A673 (cell line): ENCODE results near the gene PRSS27. TPM values are rescaled to one million over a fixed set of nuclear protein-coding genes. Genes with fewer than 3 reads are reported as not detected.

Experiments used
- BruUV-seq: library from RNA; stranded (reverse); fragments of 400-500 nt; replicated peaks from 2 replicates; lab custom pipeline; 2021; lab: Mats Ljungman, UMichigan
- CTCF ChIA-PET: fragments of 300-600 bp; sonication (Branson Sonifier 250); formaldehyde crosslinking; loops from one replicate; lab custom pipeline; 2022; ENCODE audit warnings: antibody characterized with exemption; lab: Charles Lee
- POLR2A ChIA-PET: fragments of 300-600 bp; sonication (Branson Sonifier 250); formaldehyde crosslinking; loops from one replicate; lab custom pipeline; 2022; ENCODE audit warnings: antibody characterized with exemption; ENCODE audit not compliant: low non-redundant PET; lab: Charles Lee
- DNase-seq: peaks from one replicate; pipeline ENCODE4 v3.0.0-alpha.2; 2015; ENCODE audit warnings: low spot score
- H3K27ac ChIP-seq: fragments of 200-600 bp; sonication (generic); 2 replicates; pipeline ENCODE4 v1.5.1; 2016; ENCODE audit warnings: mixed run types, low read depth, mild to moderate bottlenecking, mixed read lengths, antibody characterized with exemption, low read length; ENCODE audit not compliant: poor library complexity, severe bottlenecking
- H3K27me3 ChIP-seq: fragments of 200-600 bp; sonication (generic); replicated peaks from 2 replicates; pipeline ENCODE4 v1.6.1; 2017; ENCODE audit warnings: mixed run types, low read depth, mild to moderate bottlenecking, mixed read lengths, antibody characterized with exemption, low read length; ENCODE audit not compliant: insufficient read depth, poor library complexity
- H3K36me3 ChIP-seq: fragments of 200-600 bp; sonication (generic); 2 replicates; pipeline ENCODE4 v1.6.1; 2016; ENCODE audit warnings: mixed run types, mild to moderate bottlenecking, mixed read lengths, antibody characterized with exemption, low read length; ENCODE audit not compliant: insufficient read depth, poor library complexity, severe bottlenecking
- H3K4me1 ChIP-seq: fragments of 200-600 bp; sonication (generic); 2 replicates; pipeline ENCODE4 v1.6.1; 2017; ENCODE audit warnings: mixed run types, mild to moderate bottlenecking, mixed read lengths, antibody characterized with exemption, low read length; ENCODE audit not compliant: insufficient read depth, poor library complexity, severe bottlenecking
- H3K4me3 ChIP-seq: fragments of 200-600 bp; sonication (generic); 2 replicates; pipeline ENCODE4 v1.5.1; 2016; ENCODE audit warnings: low read depth, mixed run types, mild to moderate bottlenecking, mixed read lengths, low read length; ENCODE audit not compliant: poor library complexity, severe bottlenecking
- H3K9me3 ChIP-seq: fragments of 200-600 bp; sonication (generic); 2 replicates; pipeline ENCODE4 v1.6.1; 2016; ENCODE audit warnings: mixed run types, low read depth, mild to moderate bottlenecking, mixed read lengths, antibody characterized with exemption, low read length; ENCODE audit not compliant: poor library complexity, severe bottlenecking
- EZH2 ChIP-seq: fragments of 200-600 bp; sonication (generic); IDR thresholded peaks from 2 replicates; pipeline ENCODE4 v1.6.1; 2017; ENCODE audit warnings: borderline replicate concordance, low read depth, mild to moderate bottlenecking, mixed read lengths, antibody characterized with exemption, low read length; ENCODE audit not compliant: poor library complexity, severe bottlenecking
- intact Hi-C: fragments of 100-400 bp; cut with micrococcal nuclease; formaldehyde crosslinking; loops from one replicate; pipeline ENCODE4 v1.10.0; 2022; ENCODE audit not compliant: unreplicated experiment
- total RNA-seq: library from RNA; stranded (reverse); gene quantifications from 2 replicates; pipeline ENCODE4 v1.2.3, GENCODE V29; 2021
- TF ChIP-seq, protein P1 (sequence below): fragments of 300-800, 200-600 bp; sonication (generic); conservative IDR thresholded peaks from 2 replicates; pipeline ENCODE4 v1.5.1; 2017; ENCODE audit warnings: low read depth, mild to moderate bottlenecking, antibody characterized with exemption, low read length, moderate library complexity, mixed read lengths

PRSS27 gene
- total RNA-seq, 1 experiment from 2014 or later, result 1.3 TPM

DNA sequence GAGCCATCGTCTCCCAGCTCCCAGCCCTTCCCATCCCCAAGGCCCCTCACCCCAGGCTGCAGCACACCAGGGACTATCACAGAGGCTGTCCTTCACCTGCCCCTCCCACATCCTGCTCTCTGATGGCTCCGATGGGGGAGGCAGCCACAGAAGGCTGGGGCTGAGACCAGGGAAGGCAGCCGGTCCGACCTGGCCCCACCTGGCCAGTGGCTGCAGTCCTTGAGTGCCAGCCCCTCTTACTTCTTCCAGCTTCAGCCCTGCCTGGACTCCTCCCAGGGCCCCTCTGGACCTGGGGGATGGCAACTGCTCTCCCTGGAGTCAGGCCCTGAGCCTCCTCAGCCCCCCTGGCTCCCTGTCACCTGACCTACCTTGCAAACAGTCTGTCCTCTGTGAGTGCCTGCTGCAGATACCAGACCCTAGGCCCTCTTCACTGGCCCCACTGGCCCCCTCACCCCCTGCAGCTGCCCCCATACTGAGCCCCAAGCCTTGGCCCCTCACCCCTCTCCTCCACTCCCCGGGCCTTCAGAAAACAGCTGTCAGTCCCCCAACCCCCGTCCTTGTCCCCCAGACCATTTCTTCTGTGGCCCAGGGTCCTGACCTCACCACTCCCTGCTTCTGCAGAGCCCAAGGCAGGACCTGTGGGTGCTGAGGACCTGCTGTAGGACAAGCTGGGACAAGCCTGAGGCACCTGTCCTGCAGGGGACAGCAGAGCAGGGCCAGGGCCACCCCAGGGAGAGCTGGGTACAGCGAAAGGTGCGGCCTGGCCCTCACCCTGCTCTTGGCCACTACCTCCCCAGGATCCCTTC is 19.8 kb upstream of the PRSS27 start:
- Histone ChIP-seq H3K4me3 (no peak overlapping the region), H3K27ac (no peak overlapping the region), H3K9me3 (no peaks in the 10 kb centered on the region), H3K27me3 (no peaks in the 10 kb centered on the region), H3K36me3 (no peaks in the 10 kb centered on the region), H3K4me1 (no peaks in the 10 kb centered on the region)
- no peak for TF ChIP-seq EZH2
- TF ChIP-seq, protein P1, sequence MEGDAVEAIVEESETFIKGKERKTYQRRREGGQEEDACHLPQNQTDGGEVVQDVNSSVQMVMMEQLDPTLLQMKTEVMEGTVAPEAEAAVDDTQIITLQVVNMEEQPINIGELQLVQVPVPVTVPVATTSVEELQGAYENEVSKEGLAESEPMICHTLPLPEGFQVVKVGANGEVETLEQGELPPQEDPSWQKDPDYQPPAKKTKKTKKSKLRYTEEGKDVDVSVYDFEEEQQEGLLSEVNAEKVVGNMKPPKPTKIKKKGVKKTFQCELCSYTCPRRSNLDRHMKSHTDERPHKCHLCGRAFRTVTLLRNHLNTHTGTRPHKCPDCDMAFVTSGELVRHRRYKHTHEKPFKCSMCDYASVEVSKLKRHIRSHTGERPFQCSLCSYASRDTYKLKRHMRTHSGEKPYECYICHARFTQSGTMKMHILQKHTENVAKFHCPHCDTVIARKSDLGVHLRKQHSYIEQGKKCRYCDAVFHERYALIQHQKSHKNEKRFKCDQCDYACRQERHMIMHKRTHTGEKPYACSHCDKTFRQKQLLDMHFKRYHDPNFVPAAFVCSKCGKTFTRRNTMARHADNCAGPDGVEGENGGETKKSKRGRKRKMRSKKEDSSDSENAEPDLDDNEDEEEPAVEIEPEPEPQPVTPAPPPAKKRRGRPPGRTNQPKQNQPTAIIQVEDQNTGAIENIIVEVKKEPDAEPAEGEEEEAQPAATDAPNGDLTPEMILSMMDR, result no peak
- no TSS peak for BruUV-seq
- CTCF ChIA-PET, result no interaction called here
- no peak for DNase-seq
- POLR2A ChIA-PET, result no interaction called here
- intact Hi-C loops, result no loop called here

DNA sequence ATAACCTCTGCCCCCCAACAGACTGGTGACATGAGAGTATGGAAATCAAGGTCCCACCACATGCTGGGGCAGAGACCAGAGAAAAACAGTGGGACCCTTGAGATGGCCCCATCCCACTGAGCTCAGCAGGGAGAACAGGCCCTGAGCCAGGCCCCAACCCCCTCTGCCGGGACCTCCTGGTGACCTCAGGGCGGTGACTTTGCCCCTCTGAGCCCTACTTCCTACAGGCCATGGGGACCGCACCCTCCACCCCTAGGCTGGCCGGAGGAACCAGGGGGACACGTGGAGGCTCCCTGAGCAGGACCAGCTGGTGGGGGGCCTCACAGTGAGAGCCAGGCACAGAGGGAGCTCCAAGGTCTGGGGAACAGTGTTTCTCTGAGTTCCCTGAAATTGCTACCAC is 18.6 kb upstream of the PRSS27 start:
- Histone ChIP-seq H3K4me1 (no peaks in the 10 kb centered on the region), H3K27ac (no peak overlapping the region), H3K9me3 (no peaks in the 10 kb centered on the region), H3K4me3 (no peak overlapping the region), H3K27me3 (no peaks in the 10 kb centered on the region), H3K36me3 (no peaks in the 10 kb centered on the region)
- BruUV-seq, result no TSS peak
- DNase-seq, result no peak
- POLR2A ChIA-PET, result interaction anchor here (0.5 kb wide), 1 partner anchor 14 kb away, joined by 4 read pairs; the partner anchor contains the start of gene SRRM2
- intact Hi-C loops, result no loop called here
- TF ChIP-seq, protein P1, result no peak
- TF ChIP-seq EZH2, result no peak
- CTCF ChIA-PET, result no interaction called here

DNA sequence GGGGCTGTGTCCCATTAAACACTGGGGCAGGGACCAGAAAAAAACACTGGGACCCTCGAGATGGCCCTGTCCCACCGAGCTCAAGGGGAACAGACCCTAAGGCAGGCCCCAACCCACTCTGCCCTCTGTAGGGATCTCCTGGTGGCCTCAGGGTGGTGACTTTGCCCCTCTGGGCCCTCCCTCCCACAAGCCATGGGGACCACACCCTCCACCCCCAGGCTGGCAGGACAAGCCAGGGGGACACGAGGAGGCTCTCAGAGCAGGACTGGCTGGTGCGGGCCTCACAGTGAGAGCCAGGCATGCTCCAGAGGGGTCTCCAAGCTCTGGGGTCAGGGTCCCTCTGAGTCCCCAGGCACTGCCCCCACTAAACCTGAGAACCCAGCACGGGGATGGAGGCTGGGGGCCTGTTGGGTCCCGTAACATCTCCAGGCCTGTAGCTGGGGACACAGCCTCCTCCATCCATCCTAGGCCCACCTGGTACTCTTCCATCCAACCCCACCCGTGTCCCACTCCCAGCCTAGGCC is 17.9 kb upstream of the PRSS27 start:
- no TSS peak for BruUV-seq
- H3K27me3 ChIP-seq, result no peaks in the 10 kb centered on the region
- TF ChIP-seq, protein P1, result no peak
- no peak for TF ChIP-seq EZH2
- intact Hi-C loops, result no loop called here
- H3K9me3 ChIP-seq, result no peaks in the 10 kb centered on the region
- no peaks in the 10 kb centered on the region for H3K36me3 ChIP-seq
- ChIA-PET POLR2A (interaction anchor here (0.5 kb wide), 1 partner anchor 15 kb away, joined by 4 read pairs; the partner anchor contains the start of gene SRRM2), CTCF (no interaction called here)
- no peaks in the 10 kb centered on the region for H3K4me1 ChIP-seq
- no peak overlapping the region for H3K27ac ChIP-seq
- no peak overlapping the region for H3K4me3 ChIP-seq
- no peak for DNase-seq
